Diencephalon (tissue), 1 donor: ENCODE data around the gene VSIG10L2. TPM values are rescaled to one million over a fixed set of nuclear protein-coding genes. Genes with fewer than 3 reads are reported as not detected.

Source experiments
- total RNA-seq: library from RNA; depleted of rRNA; stranded (reverse); fragments of >200 nt; gene quantifications from one replicate; pipeline ENCODE4 v1.2.3, GENCODE V29; 2014

Gene VSIG10L2
- not detected for total RNA-seq

DNA sequence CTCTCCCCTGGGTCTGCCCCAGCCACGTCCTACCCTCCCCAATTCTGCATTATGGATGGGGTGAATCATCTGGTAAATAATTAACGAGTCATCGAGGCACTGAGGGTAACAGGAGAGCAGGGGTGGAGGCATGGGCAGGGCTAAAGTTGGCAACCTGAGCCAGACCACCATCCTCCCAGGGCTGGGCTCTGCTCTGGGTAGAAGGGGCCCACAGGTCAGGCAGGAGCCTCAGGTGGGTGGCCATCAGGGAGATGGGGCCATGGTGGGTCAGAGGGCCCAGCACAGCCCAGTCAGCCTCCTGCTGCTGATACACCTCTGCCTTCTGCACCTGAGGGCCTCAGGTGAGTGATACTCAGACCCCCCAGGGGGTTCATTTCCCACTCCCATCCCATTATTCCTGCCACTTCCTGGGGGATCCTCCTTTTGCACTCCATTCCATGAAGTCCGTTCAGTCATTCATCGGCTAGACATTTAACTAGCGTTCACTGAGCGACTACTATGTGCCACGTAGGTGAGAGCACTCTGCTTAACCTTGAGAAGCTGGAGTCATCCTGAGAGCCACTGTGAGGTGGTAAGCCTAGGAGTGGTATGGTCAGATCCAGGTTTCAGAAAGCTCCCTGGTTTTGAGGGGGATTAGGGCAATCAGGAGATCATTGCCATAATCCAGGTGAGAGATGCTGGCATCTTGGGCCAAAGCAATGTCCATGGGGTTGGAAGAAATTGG is at the start of gene VSIG10L2:
Gene VSIG10L2, plus strand, starts transcription at position 248 of the 724 bp plus-strand sequence. Its CDS starts 12 bp downstream, at position 260.

DNA sequence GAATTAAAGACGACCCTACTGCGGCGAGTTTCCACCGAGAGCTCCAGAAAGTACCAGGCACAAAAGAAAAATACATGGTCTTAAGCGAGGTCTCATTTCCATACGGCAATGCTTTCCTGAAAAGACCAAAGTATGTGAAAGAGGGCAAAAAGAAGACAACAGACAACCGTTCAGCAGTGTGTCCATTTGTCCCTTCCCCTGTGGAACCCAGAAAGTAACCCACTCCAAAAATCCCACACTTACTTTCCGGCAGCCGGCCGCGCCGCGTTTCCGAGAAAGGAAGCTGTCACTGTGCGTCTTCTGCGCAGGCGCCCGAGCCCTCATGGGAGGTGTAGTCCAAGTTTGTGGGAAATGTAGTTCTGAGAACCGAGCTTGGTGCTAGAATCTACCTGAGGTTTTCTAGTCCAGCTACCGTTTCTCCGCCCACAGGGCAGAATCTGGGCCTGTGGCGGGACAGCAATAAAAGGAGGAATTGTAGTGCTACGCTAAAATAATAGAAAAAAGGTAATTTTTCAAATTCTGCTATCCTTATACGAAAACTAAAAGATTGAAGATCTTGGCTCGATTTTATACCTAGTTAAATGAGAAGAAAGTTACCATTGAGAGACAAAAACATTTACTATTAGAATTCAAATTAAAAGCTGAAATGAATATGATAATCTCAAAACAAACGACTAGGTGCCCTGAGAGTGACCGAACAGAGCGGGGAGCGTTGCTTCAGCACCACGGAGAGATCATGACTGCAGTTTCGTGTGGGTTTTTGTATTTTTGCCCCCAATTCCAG is 42.7 kb upstream of the VSIG10L2 start, which contains the start of gene PUS3:
Gene PUS3, minus strand, starts transcription at position 280 of the 784 bp plus-strand sequence. CDS start 6,922 bp downstream, outside the sequence.

DNA sequence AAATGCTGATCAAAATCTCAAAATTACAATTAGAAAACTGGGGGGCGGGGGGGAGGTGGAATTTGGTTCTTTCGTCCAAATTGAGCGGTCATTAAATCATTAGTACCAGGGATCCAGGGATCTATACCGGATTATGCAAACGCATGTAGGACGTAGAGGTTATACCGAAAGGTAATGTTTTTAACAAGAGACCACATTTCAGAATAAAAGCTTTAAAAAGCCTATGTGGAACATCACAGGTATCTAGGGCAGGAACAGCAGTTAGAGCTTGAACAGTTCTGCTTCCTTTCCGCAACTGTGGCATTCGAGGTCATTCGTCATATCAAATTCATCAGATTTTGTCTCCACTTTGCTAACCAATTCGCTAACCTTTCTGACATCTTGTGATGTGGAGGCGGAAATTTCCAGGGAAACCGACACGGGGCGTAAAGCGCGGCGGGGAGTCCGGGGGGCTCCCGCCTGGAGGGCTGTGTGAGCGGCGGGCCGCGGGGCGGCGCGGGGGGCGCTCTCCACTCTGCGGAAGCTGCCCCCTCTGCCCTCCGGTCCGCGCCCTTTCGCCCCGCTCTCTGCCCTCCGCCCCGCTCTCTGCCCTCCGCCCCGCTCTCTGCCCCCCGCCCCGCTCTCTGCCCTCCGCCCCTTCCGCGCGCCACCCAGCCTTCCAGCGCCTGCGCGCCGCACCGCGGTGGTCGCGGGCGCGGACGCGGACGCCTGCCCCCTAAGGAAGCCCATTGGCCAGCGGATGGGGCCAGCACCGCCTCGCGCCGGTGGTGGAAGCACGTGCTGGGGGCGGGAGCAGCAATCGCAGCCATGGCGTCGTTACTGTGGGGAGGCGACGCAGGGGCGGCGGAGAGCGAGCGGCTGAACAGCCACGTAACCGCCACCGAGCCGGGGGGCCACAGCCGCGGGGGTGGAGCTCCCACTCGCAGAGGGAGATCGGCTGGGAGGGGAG is 41.9 kb upstream of the VSIG10L2 start, which contains the start of gene DDX25:
Gene DDX25, plus strand, starts transcription at position 798 of the 949 bp plus-strand sequence. Its CDS starts 10 bp downstream, at position 808.

Other genes with a start within 250 kb of the VSIG10L2 start
- not detected for gene PATE1, start 199.8 kb upstream of the VSIG10L2 start, total RNA-seq
- 2.1 TPM for gene PATE2, start 167.2 kb upstream of the VSIG10L2 start, total RNA-seq
- gene PATE3, start 157.9 kb upstream of the VSIG10L2 start, total RNA-seq, result not detected
- not detected for gene PATE4, start 112.7 kb upstream of the VSIG10L2 start, total RNA-seq
- 12.2 TPM for gene HYLS1, start 58.4 kb upstream of the VSIG10L2 start, total RNA-seq
- 9.2 TPM for gene PUS3, start 42.8 kb upstream of the VSIG10L2 start, total RNA-seq
- 24.9 TPM for gene DDX25, start 41.5 kb upstream of the VSIG10L2 start, total RNA-seq
- 29.1 TPM for gene CDON, start 116.8 kb downstream of the VSIG10L2 start, total RNA-seq